SK-N-MC (cell line): ENCODE results near the gene AKAP13.

Experiments
- DNase-seq: peaks from one replicate; pipeline ENCODE4 v3.0.0-alpha.2; 2011; ENCODE audit warnings: low read depth, low spot score
- H3K27ac ChIP-seq: fragments of 200-600 bp; sonication (generic); 2 replicates; pipeline ENCODE4 v1.5.1; 2016; ENCODE audit warnings: mixed run types
- H3K36me3 ChIP-seq: fragments of 200-600 bp; sonication (generic); 2 replicates; pipeline ENCODE4 v1.6.1; 2017; ENCODE audit warnings: antibody characterized with exemption, low read length, mixed read lengths; ENCODE audit not compliant: insufficient read depth
- H3K4me3 ChIP-seq: fragments of 200-600 bp; sonication (generic); 2 replicates; pipeline ENCODE4 v1.5.1; 2016
- H3K9ac ChIP-seq: fragments of 200-600 bp; sonication (generic); 2 replicates; pipeline ENCODE4 v1.8.0; 2017; ENCODE audit warnings: mixed run types, mixed read lengths; ENCODE audit not compliant: insufficient read length
- H3K9me3 ChIP-seq: fragments of 200-600 bp; sonication (generic); 2 replicates; pipeline ENCODE4 v1.6.1; 2017; ENCODE audit warnings: low read depth, mild to moderate bottlenecking, antibody characterized with exemption, low read length, moderate library complexity, mixed read lengths
- EZH2 ChIP-seq: fragments of 200-600 bp; sonication (generic); IDR thresholded peaks from one replicate; pipeline ENCODE4 v1.6.1; 2017; ENCODE audit warnings: antibody characterized with exemption
- FOXP2 ChIP-seq: optimal IDR thresholded peaks from 2 replicates; pipeline ENCODE3; 2011; ENCODE audit warnings: mild to moderate bottlenecking, moderate library complexity; ENCODE audit not compliant: insufficient read depth; ENCODE audit errors: extremely low read length, control extremely low read depth
- POLR2AphosphoS5 ChIP-seq: IDR thresholded peaks from 2 replicates; pipeline ENCODE4 v1.6.1; 2012; ENCODE audit warnings: mild to moderate bottlenecking, low read depth, low read length, borderline replicate concordance

Gene AKAP13

GRCh38 chr15:85773970-85774369, 393.6 kb downstream of the AKAP13 start:
- H3K4me3 ChIP-seq = no peak overlapping the region
- no peak for DNase-seq
- H3K27ac ChIP-seq = no peak overlapping the region
- no peaks in the 10 kb centered on the region for H3K9me3 ChIP-seq
- no peaks in the 10 kb centered on the region; the same call in 1 of the 2 replicates for H3K36me3 ChIP-seq
- TF ChIP-seq POLR2AphosphoS5 (no peak), FOXP2 (no peak), EZH2 (no peak)
- H3K9ac ChIP-seq = no peak overlapping the region

- H3K9ac ChIP-seq = no peak overlapping the region
- no peaks in the 10 kb centered on the region for H3K9me3 ChIP-seq
- TF ChIP-seq FOXP2 = no peak
- TF ChIP-seq EZH2 = no peak
- no peak for TF ChIP-seq POLR2AphosphoS5
- no peak for DNase-seq
- no peaks in the 10 kb centered on the region for H3K36me3 ChIP-seq
- no peak overlapping the region for H3K27ac ChIP-seq
- H3K4me3 ChIP-seq = no peak overlapping the region
These were observed 397.1 kb downstream of the AKAP13 start for GRCh38 chr15:85777250-85778106.

- no peak overlapping the region for H3K27ac ChIP-seq
- no peak for TF ChIP-seq POLR2AphosphoS5
- TF ChIP-seq FOXP2 = no peak
- TF ChIP-seq EZH2 = no peak
- H3K9ac ChIP-seq = no peak overlapping the region
- no peak for DNase-seq
- H3K36me3 ChIP-seq = no peaks in the 10 kb centered on the region
- H3K9me3 ChIP-seq = no peaks in the 10 kb centered on the region
- no peak overlapping the region for H3K4me3 ChIP-seq
These were observed 397.8 kb downstream of the AKAP13 start for GRCh38 chr15:85778107-85778776.

- no peaks in the 10 kb centered on the region for H3K9me3 ChIP-seq
- no peaks in the 10 kb centered on the region for H3K36me3 ChIP-seq
- no peak for DNase-seq
- H3K4me3 ChIP-seq = no peak overlapping the region
- no peak overlapping the region for H3K9ac ChIP-seq
- TF ChIP-seq EZH2 (no peak), FOXP2 (no peak), POLR2AphosphoS5 (no peak)
- no peak overlapping the region for H3K27ac ChIP-seq
These were observed 398.8 kb downstream of the AKAP13 start for GRCh38 chr15:85779249-85779648.

GRCh38 chr15:85780225-85780985, 400.0 kb downstream of the AKAP13 start:
- Histone ChIP-seq H3K9me3 (no peaks in the 10 kb centered on the region), H3K9ac (no peak overlapping the region), H3K4me3 (no peak overlapping the region), H3K36me3 (no peaks in the 10 kb centered on the region), H3K27ac (no peak overlapping the region)
- DNase-seq = no peak
- TF ChIP-seq POLR2AphosphoS5 (no peak), FOXP2 (no peak), EZH2 (no peak)

GRCh38 chr15:85781099-85781498, 400.7 kb downstream of the AKAP13 start:
- Histone ChIP-seq H3K4me3 (no peak overlapping the region), H3K36me3 (no peaks in the 10 kb centered on the region), H3K9ac (no peak overlapping the region), H3K9me3 (no peaks in the 10 kb centered on the region), H3K27ac (no peak overlapping the region)
- no peak for TF ChIP-seq FOXP2
- no peak for TF ChIP-seq POLR2AphosphoS5
- TF ChIP-seq EZH2 = no peak
- no peak for DNase-seq

GRCh38 chr15:85782064-85782463, 401.7 kb downstream of the AKAP13 start:
- DNase-seq = no peak
- H3K9ac ChIP-seq = no peak overlapping the region
- TF ChIP-seq POLR2AphosphoS5 = no peak
- TF ChIP-seq EZH2 = no peak
- TF ChIP-seq FOXP2 = no peak

More at GRCh38 chr15:85782064-85782463, 401.7 kb downstream of the AKAP13 start:
- H3K9me3 ChIP-seq = no peaks in the 10 kb centered on the region
- H3K4me3 ChIP-seq = no peak overlapping the region
- H3K36me3 ChIP-seq = no peaks in the 10 kb centered on the region
- H3K27ac ChIP-seq = no peak overlapping the region
